Keratinocyte (primary cell): ENCODE results near the gene OR52W1. TPM values are rescaled to one million over a fixed set of nuclear protein-coding genes. Genes with fewer than 3 reads are reported as not detected.

Experiments
- DNase-seq: peaks from one replicate; pipeline ENCODE4 v3.0.0-alpha.2; 2011; ENCODE audit warnings: low read depth, missing footprints, low spot score
- FAIRE-seq: peaks from 2 replicates; lab custom pipeline; 2011; peaks lifted over from hg19 to GRCh38; lab: Jason Lieb, UNC
- H2AFZ ChIP-seq: 2 replicates; pipeline ENCODE4 v1.6.0; 2012; ENCODE audit warnings: low read length, control low read depth, inconsistent platforms; ENCODE audit not compliant: control insufficient read depth
- H3K27ac ChIP-seq: 2 replicates; pipeline ENCODE4 v1.5.1; 2011; ENCODE audit warnings: low read length; ENCODE audit not compliant: control insufficient read depth, insufficient read depth
- H3K27me3 ChIP-seq: 3 replicates; pipeline ENCODE4 v1.6.0; 2011; ENCODE audit warnings: low read length; ENCODE audit not compliant: control insufficient read depth, insufficient read depth; ENCODE audit errors: extremely low read depth
- H3K36me3 ChIP-seq, 2 experiments: 2 replicates in 1 of 2; 3 replicates in 1 of 2; pipeline ENCODE4 v1.5.1; 2011; ENCODE audit warnings: low read length in 2 of 2, mild to moderate bottlenecking in 1 of 2; ENCODE audit not compliant: control insufficient read depth in 2 of 2, insufficient read depth in 2 of 2; ENCODE audit errors: extremely low read depth in 1 of 2
- H3K4me1 ChIP-seq: 3 replicates; pipeline ENCODE4 v1.5.1; 2011; ENCODE audit warnings: low read length; ENCODE audit not compliant: control insufficient read depth, insufficient read depth; ENCODE audit errors: extremely low read depth
- H3K4me2 ChIP-seq: 3 replicates; pipeline ENCODE4 v1.6.0; 2011; ENCODE audit warnings: low read depth, low read length; ENCODE audit not compliant: control insufficient read depth, insufficient read depth; ENCODE audit errors: extremely low read depth
- H3K4me3 ChIP-seq, 3 experiments: fragments of 200-600 bp in 1 of 3; sonication (generic) in 1 of 3; 2 replicates in 2 of 3; 3 replicates in 1 of 3; pipeline ENCODE4 v1.5.1; 2011 to 2016; ENCODE audit warnings: low read length in 3 of 3, mild to moderate bottlenecking in 3 of 3, control low read depth in 2 of 3, inconsistent platforms in 1 of 3, low read depth in 1 of 3, mixed read lengths in 1 of 3, mixed run types in 1 of 3, moderate library complexity in 1 of 3; ENCODE audit not compliant: control insufficient read depth in 2 of 3, insufficient read depth in 2 of 3; ENCODE audit errors: extremely low read depth in 1 of 3
- H3K79me2 ChIP-seq: 2 replicates; pipeline ENCODE4 v1.6.0; 2012; ENCODE audit warnings: low read length; ENCODE audit not compliant: control insufficient read depth, insufficient read depth
- H3K9ac ChIP-seq: 3 replicates; pipeline ENCODE4 v1.6.0; 2011; ENCODE audit warnings: low read length; ENCODE audit not compliant: control insufficient read depth, insufficient read depth; ENCODE audit errors: extremely low read depth
- H3K9me1 ChIP-seq: 3 replicates; pipeline ENCODE4 v1.6.0; 2011; ENCODE audit warnings: low read length; ENCODE audit not compliant: control insufficient read depth, insufficient read depth; ENCODE audit errors: extremely low read depth
- H3K9me3 ChIP-seq: 2 replicates; pipeline ENCODE4 v1.5.1; 2012; ENCODE audit warnings: low read depth, low read length; ENCODE audit not compliant: control insufficient read depth
- H4K20me1 ChIP-seq: 3 replicates; pipeline ENCODE4 v1.6.0; 2011; ENCODE audit warnings: low read length; ENCODE audit not compliant: control insufficient read depth, insufficient read depth; ENCODE audit errors: extremely low read depth
- EZH2 ChIP-seq: IDR thresholded peaks from one replicate; pipeline ENCODE4 v1.6.1; 2012; ENCODE audit warnings: inconsistent platforms, mild to moderate bottlenecking, low read length, moderate library complexity
- dilution Hi-C: fragments of 300-500 bp; cut with MboI; formaldehyde crosslinking; loops from one replicate; pipeline ENCODE4 v1.7.0; 2020; ENCODE audit warnings: low sequenced_read_pairs; ENCODE audit not compliant: extremely low pct_ligation_motif_present
- polyA plus RNA-seq, 5 experiments: library from polyadenylated mRNA; depleted of rRNA in 3 of 5; stranded (reverse) in 3 of 5; stranded (forward) in 1 of 5; unstranded in 1 of 5; fragments of >200 nt; gene quantifications; 1 replicate in 1 of 5; 2 replicates in 3 of 5; 3 replicates in 1 of 5; pipeline versions ENCODE4 v1.2.1 to v1.2.3, GENCODE V29; 2011 to 2012; ENCODE audit warnings: missing spikeins in 2 of 5, low read depth in 1 of 5, low replicate concordance in 1 of 5
- TF ChIP-seq, protein P1 (sequence below), 3 experiments: IDR thresholded peaks in 1 of 3; conservative IDR thresholded peaks in 1 of 3; optimal IDR thresholded peaks in 1 of 3; 2 replicates in 2 of 3; 3 replicates in 1 of 3; pipeline versions ENCODE3 to v1.5.1; 2011; ENCODE audit warnings: low read length in 3 of 3, mild to moderate bottlenecking in 3 of 3, moderate library complexity in 2 of 3, control low read depth in 1 of 3, inconsistent platforms in 1 of 3; ENCODE audit not compliant: insufficient read depth in 2 of 3; ENCODE audit errors: extremely low read depth in 1 of 3

OR52W1 gene
- polyA plus RNA-seq, 1 donor (not counting 4 experiments of a cell fraction or from before 2014, with no cell fraction given): not detected

DNA sequence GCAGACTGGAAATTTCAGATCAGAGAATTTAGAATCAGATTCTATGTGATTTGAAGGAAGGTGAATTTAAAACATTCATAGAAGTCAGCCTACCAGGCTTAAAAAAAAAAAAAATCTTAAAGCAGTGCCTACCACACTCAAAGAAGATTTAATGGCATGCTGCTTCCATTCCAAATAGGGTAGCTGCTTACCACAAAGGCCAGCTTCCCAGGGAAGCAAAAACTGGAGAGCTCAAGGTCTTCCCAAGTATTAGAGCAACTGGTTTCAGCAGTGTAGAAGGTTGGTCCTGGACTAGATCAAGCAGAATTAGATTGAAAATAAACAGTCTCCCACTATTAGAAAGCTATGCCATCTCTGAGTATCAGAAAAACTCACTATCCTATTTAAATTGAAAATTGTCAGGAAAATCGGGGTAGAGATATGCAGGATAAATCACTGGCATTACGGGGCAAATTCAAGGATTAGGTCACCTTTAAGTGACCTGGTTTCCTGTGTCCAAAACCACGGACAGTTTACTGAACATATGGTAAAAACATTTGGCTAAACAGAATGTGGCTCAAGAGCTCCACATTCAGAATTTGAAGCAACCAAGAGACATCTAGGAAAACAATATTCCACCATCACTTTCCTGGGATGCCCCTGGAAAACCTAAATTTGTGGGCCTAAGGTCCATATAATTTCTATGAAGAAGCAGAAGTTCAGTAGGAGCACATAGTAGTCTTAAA lies 7.6 kb downstream of the OR52W1 start:
- Histone ChIP-seq H3K4me1 (no peaks in the 10 kb centered on the region), H3K27me3 (no peaks in the 10 kb centered on the region), H3K4me2 (no peak overlapping the region), H3K9ac (no peak overlapping the region), H3K4me3 (no peak overlapping the region), H3K79me2 (no peaks in the 10 kb centered on the region), H4K20me1 (no peaks in the 10 kb centered on the region), H3K9me1 (no peaks in the 10 kb centered on the region), H3K36me3 (peaks cover 8% of the 10 kb centered on the region in 2 experiments), H2AFZ (no peak overlapping the region), H3K9me3 (no peaks in the 10 kb centered on the region), H3K27ac (no peak overlapping the region)
- TF ChIP-seq, protein P1, sequence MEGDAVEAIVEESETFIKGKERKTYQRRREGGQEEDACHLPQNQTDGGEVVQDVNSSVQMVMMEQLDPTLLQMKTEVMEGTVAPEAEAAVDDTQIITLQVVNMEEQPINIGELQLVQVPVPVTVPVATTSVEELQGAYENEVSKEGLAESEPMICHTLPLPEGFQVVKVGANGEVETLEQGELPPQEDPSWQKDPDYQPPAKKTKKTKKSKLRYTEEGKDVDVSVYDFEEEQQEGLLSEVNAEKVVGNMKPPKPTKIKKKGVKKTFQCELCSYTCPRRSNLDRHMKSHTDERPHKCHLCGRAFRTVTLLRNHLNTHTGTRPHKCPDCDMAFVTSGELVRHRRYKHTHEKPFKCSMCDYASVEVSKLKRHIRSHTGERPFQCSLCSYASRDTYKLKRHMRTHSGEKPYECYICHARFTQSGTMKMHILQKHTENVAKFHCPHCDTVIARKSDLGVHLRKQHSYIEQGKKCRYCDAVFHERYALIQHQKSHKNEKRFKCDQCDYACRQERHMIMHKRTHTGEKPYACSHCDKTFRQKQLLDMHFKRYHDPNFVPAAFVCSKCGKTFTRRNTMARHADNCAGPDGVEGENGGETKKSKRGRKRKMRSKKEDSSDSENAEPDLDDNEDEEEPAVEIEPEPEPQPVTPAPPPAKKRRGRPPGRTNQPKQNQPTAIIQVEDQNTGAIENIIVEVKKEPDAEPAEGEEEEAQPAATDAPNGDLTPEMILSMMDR (optimal IDR thresholded peaks at IDR 0.05 in 1 of 3, IDR thresholded peaks at IDR 0.05 in 1 of 3, conservative IDR thresholded peaks at IDR 0.05 in 1 of 3; ENCODE audit: extremely low read depth in 1 of 3, insufficient read depth in 2 of 3, low read length in 3 of 3): no peak
- no peak for TF ChIP-seq EZH2
- DNase-seq: no peak
- no peak for FAIRE-seq
- dilution Hi-C loops: no loop called here

DNA sequence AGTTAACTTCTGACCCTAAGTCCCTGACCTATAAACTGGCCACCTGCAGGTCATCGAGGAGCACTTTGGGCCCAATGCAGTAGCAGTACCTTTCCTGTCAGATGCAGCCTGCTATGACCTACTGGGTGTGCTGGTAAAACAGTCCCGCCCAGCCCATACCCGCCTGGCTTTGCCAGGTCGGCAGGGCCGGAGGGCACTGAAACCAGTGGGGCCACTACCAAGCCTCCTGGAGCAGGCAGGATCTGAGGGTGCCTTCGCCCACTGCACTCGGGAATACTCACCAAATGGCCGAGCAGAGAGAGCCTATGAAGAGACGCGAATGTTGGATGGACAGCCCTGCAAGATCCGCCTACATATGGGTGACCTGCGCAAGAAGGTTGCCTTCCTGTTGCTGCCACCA lies 10.8 kb downstream of the OR52W1 start:
- Histone ChIP-seq H3K9me3 (no peaks in the 10 kb centered on the region), H2AFZ (no peak overlapping the region), H3K36me3 (peaks cover 14 to 18% of the 10 kb centered on the region in 2 experiments), H3K79me2 (no peaks in the 10 kb centered on the region), H3K9me1 (no peaks in the 10 kb centered on the region), H4K20me1 (no peaks in the 10 kb centered on the region), H3K4me3 (no peak overlapping the region), H3K9ac (no peak overlapping the region), H3K27me3 (no peaks in the 10 kb centered on the region), H3K4me2 (no peak overlapping the region), H3K27ac (no peak overlapping the region), H3K4me1 (no peaks in the 10 kb centered on the region)
- no peak for FAIRE-seq
- DNase-seq: no peak
- dilution Hi-C loops: no loop called here
- TF ChIP-seq, protein P1 (optimal IDR thresholded peaks at IDR 0.05 in 1 of 3, IDR thresholded peaks at IDR 0.05 in 1 of 3, conservative IDR thresholded peaks at IDR 0.05 in 1 of 3; ENCODE audit: extremely low read depth in 1 of 3, insufficient read depth in 2 of 3, low read length in 3 of 3): no peak
- no peak for TF ChIP-seq EZH2
